PC-3 (cell line): ENCODE results near the gene ECEL1. TPM values are rescaled to one million over a fixed set of nuclear protein-coding genes. Genes with fewer than 3 reads are reported as not detected.
A peak's percentile ranks its signal among the peaks of the same experiment; 100 is the strongest.

Experiments used
- ATAC-seq: fragments of 200-7000 bp; cut with Tn5 transposase; 2 replicates; pipeline ENCODE4 v1.9.1; 2020; ENCODE audit warnings: mild to moderate bottlenecking, moderate library complexity
- BruUV-seq: library from RNA; stranded (reverse); fragments of 400-500 nt; replicated peaks from 2 replicates; lab custom pipeline; 2021; lab: Mats Ljungman, UMichigan
- CTCF ChIA-PET: fragments of 300-600 bp; sonication (Branson Sonifier 250); formaldehyde crosslinking; loops from one replicate; lab custom pipeline; 2022; ENCODE audit warnings: antibody characterized with exemption; lab: Charles Lee
- POLR2A ChIA-PET: fragments of 300-600 bp; sonication (Branson Sonifier 250); formaldehyde crosslinking; loops from one replicate; lab custom pipeline; 2022; ENCODE audit warnings: antibody characterized with exemption; ENCODE audit not compliant: unreplicated experiment; lab: Charles Lee
- DNase-seq: peaks from one replicate; pipeline ENCODE4 v3.0.0-alpha.2; 2015
- H2AFZ ChIP-seq: fragments of 300-600 bp; sonication (generic); 2 replicates; pipeline ENCODE4 v1.6.0; 2016; ENCODE audit warnings: antibody characterized with exemption, low read length
- H3F3A ChIP-seq: fragments of 300-600 bp; sonication (generic); one replicate; pipeline ENCODE4 v1.6.0; 2017; ENCODE audit warnings: antibody characterized with exemption, low read length, control low read depth, mild to moderate bottlenecking; ENCODE audit not compliant: unreplicated experiment
- H3K27ac ChIP-seq: fragments of 300-600 bp; sonication (generic); 2 replicates; pipeline ENCODE4 v1.5.1; 2016; ENCODE audit warnings: mild to moderate bottlenecking, low read length
- H3K27me3 ChIP-seq: fragments of 300-600 bp; sonication (generic); 2 replicates; pipeline ENCODE4 v1.6.1; 2016; ENCODE audit warnings: low read length, mixed read lengths
- H3K36me3 ChIP-seq: fragments of 300-600 bp; sonication (generic); 2 replicates; pipeline ENCODE4 v1.6.1; 2016; ENCODE audit warnings: low read depth, mixed run types, low read length, mixed read lengths
- H3K4me1 ChIP-seq: fragments of 300-600 bp; sonication (generic); 2 replicates; pipeline ENCODE4 v1.5.1; 2016; ENCODE audit warnings: low read length; ENCODE audit not compliant: insufficient read depth
- H3K4me2 ChIP-seq: fragments of 300-600 bp; sonication (generic); 2 replicates; pipeline ENCODE4 v1.6.0; 2016; ENCODE audit warnings: low read length
- H3K4me3 ChIP-seq: fragments of 300-600 bp; sonication (generic); 2 replicates; pipeline ENCODE4 v1.5.1; 2016; ENCODE audit warnings: mild to moderate bottlenecking, low read length, mixed read lengths
- H3K79me2 ChIP-seq: fragments of 300-600 bp; sonication (generic); 2 replicates; pipeline ENCODE4 v1.6.1; 2017; ENCODE audit warnings: low read length, mixed read lengths
- H3K9ac ChIP-seq: fragments of 300-600 bp; sonication (generic); 2 replicates; pipeline ENCODE4 v1.6.0; 2016; ENCODE audit warnings: mild to moderate bottlenecking, low read length
- H3K9me2 ChIP-seq: fragments of 300-600 bp; sonication (generic); replicated peaks from 2 replicates; pipeline ENCODE4 v1.6.1; 2016; ENCODE audit warnings: mixed run types, low read length, mixed read lengths
- H3K9me3 ChIP-seq: fragments of 300-600 bp; sonication (generic); 2 replicates; pipeline ENCODE4 v1.6.1; 2016; ENCODE audit warnings: low read length, mixed read lengths
- H4K20me1 ChIP-seq: fragments of 300-600 bp; sonication (generic); 2 replicates; pipeline ENCODE4 v1.6.1; 2016; ENCODE audit warnings: low read length, mixed read lengths
- EZH2 ChIP-seq: fragments of 300-600 bp; sonication (generic); IDR thresholded peaks from one replicate; pipeline ENCODE4 v1.6.1; 2017; ENCODE audit warnings: antibody characterized with exemption, mild to moderate bottlenecking, low read length; ENCODE audit not compliant: unreplicated experiment
- EZH2phosphoT487 ChIP-seq: fragments of 300-600 bp; sonication (generic); IDR thresholded peaks from 2 replicates; pipeline ENCODE4 v1.6.1; 2018; ENCODE audit warnings: mild to moderate bottlenecking, antibody characterized with exemption, low read length, borderline replicate concordance
- intact Hi-C: fragments of 100-400 bp; cut with micrococcal nuclease; formaldehyde crosslinking; loops from 2 replicates; pipeline ENCODE4 v1.9.0; 2023
- total RNA-seq: library from RNA; depleted of rRNA; stranded (reverse); fragments of >200 nt; gene quantifications from 2 replicates; pipeline ENCODE4 v1.2.3, GENCODE V29; 2014
- TF ChIP-seq, protein P1 (sequence below): fragments of 300-600 bp; sonication (generic); conservative IDR thresholded peaks from 2 replicates; pipeline ENCODE4 v1.5.1; 2017; ENCODE audit warnings: antibody characterized with exemption, low read depth, mild to moderate bottlenecking, low read length

The ECEL1 gene
- total RNA-seq, 1 experiment from 2014 or later = not detected

DNA sequence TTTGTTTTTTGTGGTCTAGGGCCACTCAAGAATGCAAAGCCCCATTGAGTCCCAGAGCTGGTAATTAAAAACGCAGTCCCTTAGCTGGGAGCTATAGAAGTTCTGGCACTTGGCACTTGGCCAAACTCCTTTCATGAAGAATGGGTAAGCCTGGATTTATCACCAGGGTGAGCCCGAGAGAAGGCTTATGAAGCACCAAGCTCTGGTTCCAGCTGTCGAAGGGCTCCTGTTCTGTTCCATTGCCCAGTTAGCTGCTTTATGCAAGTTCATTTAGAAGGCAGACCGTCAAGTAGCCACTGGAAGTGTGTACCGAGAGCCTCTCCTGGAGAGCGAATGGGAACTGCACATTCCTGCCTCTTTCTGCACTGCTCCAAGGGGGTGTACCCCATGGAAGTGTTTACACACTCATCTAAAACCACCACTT is 14.2 kb downstream of the ECEL1 start:
- Histone ChIP-seq H3F3A (no peaks in the 10 kb centered on the region), H3K27me3 (peaks cover 58% of the 10 kb centered on the region), H3K4me1 (no peaks in the 10 kb centered on the region), H3K4me2 (no peak overlapping the region), H4K20me1 (no peaks in the 10 kb centered on the region), H3K9ac (no peak overlapping the region), H3K36me3 (no peaks in the 10 kb centered on the region), H2AFZ (no peak overlapping the region), H3K4me3 (no peak overlapping the region), H3K27ac (no peak overlapping the region), H3K79me2 (no peaks in the 10 kb centered on the region), H3K9me2 (no peaks in the 10 kb centered on the region), H3K9me3 (no peaks in the 10 kb centered on the region)
- DNase-seq (peak; percentile 3), ATAC-seq (no peak)
- no TSS peak for BruUV-seq
- POLR2A ChIA-PET = interaction anchor here (0.6 kb wide), 1 partner anchor 658 kb away, joined by 4 read pairs; no protein-coding TSS in a partner anchor
- TF ChIP-seq EZH2phosphoT487 = no peak
- TF ChIP-seq EZH2 = no peak
- TF ChIP-seq, protein P1, sequence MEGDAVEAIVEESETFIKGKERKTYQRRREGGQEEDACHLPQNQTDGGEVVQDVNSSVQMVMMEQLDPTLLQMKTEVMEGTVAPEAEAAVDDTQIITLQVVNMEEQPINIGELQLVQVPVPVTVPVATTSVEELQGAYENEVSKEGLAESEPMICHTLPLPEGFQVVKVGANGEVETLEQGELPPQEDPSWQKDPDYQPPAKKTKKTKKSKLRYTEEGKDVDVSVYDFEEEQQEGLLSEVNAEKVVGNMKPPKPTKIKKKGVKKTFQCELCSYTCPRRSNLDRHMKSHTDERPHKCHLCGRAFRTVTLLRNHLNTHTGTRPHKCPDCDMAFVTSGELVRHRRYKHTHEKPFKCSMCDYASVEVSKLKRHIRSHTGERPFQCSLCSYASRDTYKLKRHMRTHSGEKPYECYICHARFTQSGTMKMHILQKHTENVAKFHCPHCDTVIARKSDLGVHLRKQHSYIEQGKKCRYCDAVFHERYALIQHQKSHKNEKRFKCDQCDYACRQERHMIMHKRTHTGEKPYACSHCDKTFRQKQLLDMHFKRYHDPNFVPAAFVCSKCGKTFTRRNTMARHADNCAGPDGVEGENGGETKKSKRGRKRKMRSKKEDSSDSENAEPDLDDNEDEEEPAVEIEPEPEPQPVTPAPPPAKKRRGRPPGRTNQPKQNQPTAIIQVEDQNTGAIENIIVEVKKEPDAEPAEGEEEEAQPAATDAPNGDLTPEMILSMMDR = no peak
- intact Hi-C loops = no loop called here
- CTCF ChIA-PET = no interaction called here

- ChIA-PET CTCF (no interaction called here), POLR2A (no interaction called here)
- no peak for ATAC-seq
- Histone ChIP-seq H2AFZ (no peak overlapping the region), H3K9me2 (no peaks in the 10 kb centered on the region), H3K27me3 (peaks cover 37% of the 10 kb centered on the region), H3K9me3 (no peaks in the 10 kb centered on the region), H3K79me2 (no peaks in the 10 kb centered on the region), H4K20me1 (no peaks in the 10 kb centered on the region), H3K36me3 (no peaks in the 10 kb centered on the region), H3K9ac (no peak overlapping the region), H3F3A (no peaks in the 10 kb centered on the region), H3K4me3 (no peak overlapping the region), H3K4me1 (no peaks in the 10 kb centered on the region), H3K4me2 (no peak overlapping the region), H3K27ac (no peak overlapping the region)
- no peak for DNase-seq
- intact Hi-C loops = no loop called here
- TF ChIP-seq, protein P1 = no peak
- TF ChIP-seq EZH2 (no peak), EZH2phosphoT487 (no peak)
- BruUV-seq = no TSS peak
Measured at GRCh38 chr2:232466221-232466620, 21.4 kb downstream of the ECEL1 start.

DNA sequence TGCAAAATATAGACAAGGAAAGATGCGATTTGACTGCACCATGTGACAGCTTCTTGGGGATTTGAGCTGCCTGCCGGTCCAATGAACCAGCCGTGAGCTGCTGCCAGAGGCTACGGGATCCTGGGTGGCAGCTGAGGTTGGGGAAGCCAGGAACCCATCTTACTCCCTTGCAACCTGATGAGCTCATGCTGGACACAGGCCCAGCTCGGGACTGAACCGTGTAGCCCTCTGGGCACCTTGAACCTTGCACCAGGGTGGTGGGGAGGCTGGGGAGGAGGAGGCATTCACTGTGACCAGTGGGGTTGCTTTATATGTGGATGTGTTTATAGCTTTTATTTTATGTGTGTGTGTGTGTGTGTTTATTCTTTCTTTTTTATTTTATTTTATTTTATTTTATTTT is 22.6 kb downstream of the ECEL1 start:
- POLR2A ChIA-PET = no interaction called here

More for the DNA sequence above, 22.6 kb downstream of the ECEL1 start:
- no peaks in the 10 kb centered on the region for H3K9me3 ChIP-seq
- H3K4me2 ChIP-seq = no peak overlapping the region
- no peaks in the 10 kb centered on the region for H3K4me1 ChIP-seq
- ATAC-seq = no peak
- no peaks in the 10 kb centered on the region for H3F3A ChIP-seq
- no peak overlapping the region for H3K27ac ChIP-seq
- H3K9me2 ChIP-seq = no peaks in the 10 kb centered on the region
- no peak overlapping the region for H2AFZ ChIP-seq
- no TSS peak for BruUV-seq
- DNase-seq = no peak
- no peaks in the 10 kb centered on the region for H3K79me2 ChIP-seq
- no peak overlapping the region for H3K9ac ChIP-seq
- no peaks in the 10 kb centered on the region for H4K20me1 ChIP-seq
- TF ChIP-seq, protein P1 = no peak
- TF ChIP-seq EZH2 (no peak), EZH2phosphoT487 (no peak)
- intact Hi-C loops = no loop called here
- CTCF ChIA-PET = no interaction called here
- H3K4me3 ChIP-seq = no peak overlapping the region
- peaks cover 30% of the 10 kb centered on the region for H3K27me3 ChIP-seq
- H3K36me3 ChIP-seq = no peaks in the 10 kb centered on the region
